ENCODE measurements around the gene CALML6. TPM values are rescaled to one million over a fixed set of nuclear protein-coding genes. Genes with fewer than 3 reads are reported as not detected.

The CALML6 gene
- total and polyA plus RNA-seq, 2 experiments from 2014 or later, result 0.87 TPM; not detected in 1

DNA sequence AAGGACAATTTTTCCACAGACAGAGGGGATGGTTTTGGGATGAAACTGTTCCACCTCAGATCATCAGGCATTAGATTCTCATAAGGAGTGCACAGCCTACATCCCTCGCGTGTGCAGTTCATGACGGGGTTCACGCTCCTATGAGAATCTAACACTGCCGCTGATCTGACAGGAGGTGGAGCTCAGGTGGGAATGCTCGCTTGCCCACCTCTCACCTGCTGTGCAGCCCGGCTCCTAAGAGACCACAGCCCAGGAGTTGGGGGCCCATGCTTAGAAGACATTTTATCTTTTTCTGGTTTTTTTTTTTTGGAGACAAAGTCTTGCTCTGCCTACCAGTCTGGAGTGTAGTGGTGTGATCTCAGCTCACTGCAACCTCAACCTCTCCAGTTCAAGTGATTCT lies 40.2 kb upstream of the CALML6 start (continued):
- TF ChIP-seq ZNF462 (CRISPR knock-in tag; IDR thresholded peaks at IDR 0.05), result no peak

GRCh38 chr1:1875932-1876331 lies 39.1 kb upstream of the CALML6 start:
- DNase-seq (ENCODE audit: low spot score) (no peak), ATAC-seq (no peak)
- H3K4me1 ChIP-seq (ENCODE audit: insufficient read depth), result peaks cover 4% of the 10 kb centered on the region; the same call in 1 of the 2 replicates
- Mint-ChIP-seq H3K27ac (no peak overlapping the region), H3K9me3 (peaks cover 20% of the 10 kb centered on the region), H3K36me3 (ENCODE audit: low read depth) (peaks cover 73% of the 10 kb centered on the region), H3K4me1 (peaks cover 21% of the 10 kb centered on the region), H3K4me3 (no peak overlapping the region), H3K27me3 (ENCODE audit: insufficient read depth, low read depth, poor library complexity) (peaks cover 8% of the 10 kb centered on the region)
- no peak overlapping the region for H3K4me2 ChIP-seq
- peaks cover 93% of the 10 kb centered on the region for H4K20me1 ChIP-seq (replicated peaks; ENCODE audit: insufficient read depth)
- no peaks in the 10 kb centered on the region for H3K27me3 ChIP-seq (ENCODE audit: insufficient read depth)
- H3K79me2 ChIP-seq (replicated peaks; ENCODE audit: insufficient read depth), result peaks cover 100% of the 10 kb centered on the region
- no peak for TF ChIP-seq JUNB (IDR thresholded peaks at IDR 0.05; ENCODE audit: unreplicated experiment)
- no peak for TF ChIP-seq EZH2 (IDR thresholded peaks at IDR 0.05; ENCODE audit: low read depth, unreplicated experiment)
- H3K9me2 ChIP-seq (ENCODE audit: insufficient read depth), result no peaks in the 10 kb centered on the region
- H3K36me3 ChIP-seq (ENCODE audit: insufficient read depth), result peaks cover 13% of the 10 kb centered on the region; the same call in 1 of the 2 replicates
- peak overlapping the region; percentile 79; the same call in 1 of the 2 replicates for H3K27ac ChIP-seq (ENCODE audit: low read depth)
- H2AFZ ChIP-seq, result no peak overlapping the region
- H3K4me3 ChIP-seq, result no peak overlapping the region
- peaks cover 15% of the 10 kb centered on the region; the same call in 1 of the 2 replicates for H3F3A ChIP-seq (replicated peaks; ENCODE audit: low read depth)

Measured in GM23338 (cell line).